Tibial nerve (tissue), 3 donors: ENCODE measurements around the gene OSBPL6.

Experiments used
- CTCF ChIP-seq, 5 experiments: fragments of 200-600 bp in 3 of 5; fragments of 450-650 bp in 2 of 5; sonication (generic) in 3 of 5; IDR thresholded peaks; one replicate each; pipeline ENCODE4 v1.5.1; 2016 to 2019; ENCODE audit warnings: antibody characterized with exemption in 5 of 5, mild to moderate bottlenecking in 3 of 5, moderate library complexity in 2 of 5
- POLR2A ChIP-seq, 2 donors: fragments of 450-650 bp; IDR thresholded peaks; one replicate each; pipeline ENCODE4 v1.6.1; 2017; ENCODE audit warnings: antibody characterized with exemption in 2 of 2, mild to moderate bottlenecking in 2 of 2, moderate library complexity in 2 of 2

- TF ChIP-seq CTCF (IDR thresholded peaks at IDR 0.05) = no peak
- no peak for TF ChIP-seq POLR2A (IDR thresholded peaks at IDR 0.05)
Observed at GRCh38 chr2:178221556-178221955, 27.2 kb downstream of the OSBPL6 start.
